Neural crest cell (in vitro differentiated cells): ENCODE data around the gene HSPA1A. TPM values are rescaled to one million over a fixed set of nuclear protein-coding genes. Genes with fewer than 3 reads are reported as not detected.
"Not testable (repeated sequence)": the region's sequence is repeated elsewhere in the genome, so short reads cannot be mapped to it uniquely, and the experiment has no call there.

Experiments
- DNase-seq: peaks from one replicate; pipeline ENCODE4 v3.0.0; 2021; ENCODE audit warnings: low read depth, mixed read lengths, low spot score
- H3K27ac Mint-ChIP-seq: one replicate; pipeline ENCODE4 v1.8.0; 2021; ENCODE audit warnings: mild to moderate bottlenecking, mixed read lengths; ENCODE audit not compliant: unreplicated experiment
- H3K27me3 Mint-ChIP-seq: 2 replicates; pipeline ENCODE4 v1.8.0; 2021; ENCODE audit warnings: low read depth, mild to moderate bottlenecking, mixed read lengths
- H3K36me3 Mint-ChIP-seq: 2 replicates; pipeline ENCODE4 v1.8.0; 2021; ENCODE audit warnings: low read depth, mild to moderate bottlenecking, mixed read lengths
- H3K4me1 Mint-ChIP-seq: 2 replicates; pipeline ENCODE4 v1.8.0; 2021; ENCODE audit warnings: mixed read lengths
- H3K4me3 Mint-ChIP-seq: one replicate; pipeline ENCODE4 v1.8.0; 2021; ENCODE audit warnings: mild to moderate bottlenecking, mixed read lengths
- H3K9me3 Mint-ChIP-seq: 2 replicates; pipeline ENCODE4 v1.8.0; 2021; ENCODE audit warnings: mixed read lengths
- CTCF ChIP-seq: fragments of 200-600 bp; sonication (generic); conservative IDR thresholded peaks from 2 replicates; pipeline ENCODE4 v1.5.0; 2021; ENCODE audit warnings: antibody characterized with exemption, mild to moderate bottlenecking
- total RNA-seq: library from RNA; stranded (reverse); gene quantifications from 2 replicates; pipeline ENCODE4 v1.2.1, GENCODE V29; 2021

Gene HSPA1A
- total RNA-seq, 1 donor from 2014 or later: 72.3 TPM

- Mint-ChIP-seq H3K4me1 (peaks cover 56% of the 10 kb centered on the region), H3K4me3 (peak overlapping the region; percentile 98), H3K9me3 (no peaks in the 10 kb centered on the region), H3K27ac (peak overlapping the region; percentile 100), H3K36me3 (peaks cover 33% of the 10 kb centered on the region), H3K27me3 (peaks cover 3% of the 10 kb centered on the region)
- peak; percentile 80 for DNase-seq
- no peak for TF ChIP-seq CTCF
Observed at GRCh38 chr6:31834367-31835250, 19.3 kb downstream of the HSPA1A start.

GRCh38 chr6:31836047-31836473 is 20.7 kb downstream of the HSPA1A start:
- Mint-ChIP-seq H3K27ac (peak overlapping the region; percentile 88), H3K9me3 (no peaks in the 10 kb centered on the region), H3K4me3 (peak overlapping the region; percentile 98), H3K27me3 (no peaks in the 10 kb centered on the region), H3K36me3 (peaks cover 41% of the 10 kb centered on the region), H3K4me1 (peaks cover 42% of the 10 kb centered on the region)
- TF ChIP-seq CTCF: no peak
- no peak for DNase-seq

- DNase-seq: no peak
Observed at GRCh38 chr6:31836474-31837368, 21.4 kb downstream of the HSPA1A start.

GRCh38 chr6:31837369-31838113 is 22.2 kb downstream of the HSPA1A start:
- H3K27ac Mint-ChIP-seq: no peak overlapping the region
- no peaks in the 10 kb centered on the region for H3K27me3 Mint-ChIP-seq
- peaks cover 41% of the 10 kb centered on the region for H3K4me1 Mint-ChIP-seq
- peak overlapping the region; percentile 98 for H3K4me3 Mint-ChIP-seq
- H3K36me3 Mint-ChIP-seq: peaks cover 43% of the 10 kb centered on the region
- no peak for DNase-seq
- H3K9me3 Mint-ChIP-seq: no peaks in the 10 kb centered on the region
- no peak for TF ChIP-seq CTCF

More at GRCh38 chr6:31836474-31837368, 21.4 kb downstream of the HSPA1A start:
- Mint-ChIP-seq H3K27ac (peak overlapping the region; percentile 88), H3K9me3 (no peaks in the 10 kb centered on the region), H3K27me3 (no peaks in the 10 kb centered on the region), H3K36me3 (peaks cover 43% of the 10 kb centered on the region), H3K4me1 (peaks cover 41% of the 10 kb centered on the region), H3K4me3 (peak overlapping the region; percentile 98)
- TF ChIP-seq CTCF: no peak

- peak overlapping the region; percentile 98 for H3K4me3 Mint-ChIP-seq
- DNase-seq, H3K9me3 Mint-ChIP-seq, H3K27me3 Mint-ChIP-seq, H3K27ac Mint-ChIP-seq: not testable (repeated sequence)
- H3K36me3 Mint-ChIP-seq: peaks cover 43% of the 10 kb centered on the region
- H3K4me1 Mint-ChIP-seq: peaks cover 41% of the 10 kb centered on the region
Observed at GRCh38 chr6:31838114-31838553, 22.8 kb downstream of the HSPA1A start.
